ENCODE measurements around the gene FRMD4A.
"Not testable (repeated sequence)": the region's sequence is repeated elsewhere in the genome, so short reads cannot be mapped to it uniquely, and the experiment has no call there.

Gene FRMD4A

GRCh38 chr10:13896146-13896545 is 434.6 kb downstream of the FRMD4A start:
- not testable (repeated sequence) for DNase-seq

- DNase-seq, result no peak
Measured at GRCh38 chr10:13894412-13895093, 436.2 kb downstream of the FRMD4A start.

- DNase-seq, result no peak
Measured at GRCh38 chr10:13893926-13894325, 436.8 kb downstream of the FRMD4A start.

GRCh38 chr10:13892871-13893270 is 437.9 kb downstream of the FRMD4A start:
- no peak for DNase-seq

- DNase-seq, result no peak
Measured at GRCh38 chr10:13892001-13892491, 438.7 kb downstream of the FRMD4A start.

- DNase-seq, result no peak
Measured at GRCh38 chr10:13891128-13892000, 439.4 kb downstream of the FRMD4A start.

- no peak for DNase-seq
Measured at GRCh38 chr10:13890233-13891127, 440.2 kb downstream of the FRMD4A start.

- no peak for DNase-seq
Measured at GRCh38 chr10:13887761-13888160, 443.0 kb downstream of the FRMD4A start.

GRCh38 chr10:13885238-13885990 is 445.3 kb downstream of the FRMD4A start:
- no peak for DNase-seq

GRCh38 chr10:13883636-13884444 is 446.9 kb downstream of the FRMD4A start:
- no peak for DNase-seq

- DNase-seq, result no peak
Measured at GRCh38 chr10:13882119-13882711, 448.5 kb downstream of the FRMD4A start.

GRCh38 chr10:13880760-13881159 is 450.0 kb downstream of the FRMD4A start:
- DNase-seq, result no peak

GRCh38 chr10:13877154-13877909 is 453.4 kb downstream of the FRMD4A start:
- no peak for DNase-seq

- DNase-seq, result no peak
Measured at GRCh38 chr10:13873196-13873595, 457.5 kb downstream of the FRMD4A start.

GRCh38 chr10:13872411-13872810 is 458.3 kb downstream of the FRMD4A start:
- DNase-seq, result no peak

- DNase-seq, result no peak
Measured at GRCh38 chr10:13871776-13872175, 458.9 kb downstream of the FRMD4A start.

GRCh38 chr10:13871011-13871410 is 459.7 kb downstream of the FRMD4A start:
- DNase-seq, result no peak

- DNase-seq, result no peak
Measured at GRCh38 chr10:13869295-13869664, 461.4 kb downstream of the FRMD4A start.

GRCh38 chr10:13868528-13869294 is 462.0 kb downstream of the FRMD4A start:
- DNase-seq, result no peak
